Naive thymus-derived CD4-positive, alpha-beta T cell (primary cell): Measurements from ENCODE around the gene CLCNKB. TPM values are rescaled to one million over a fixed set of nuclear protein-coding genes. Genes with fewer than 3 reads are reported as not detected.
A peak's percentile ranks its signal among the peaks of the same experiment; 100 is the strongest.
"Not testable (repeated sequence)": the region's sequence is repeated elsewhere in the genome, so short reads cannot be mapped to it uniquely, and the experiment has no call there.

Experiments used
- ATAC-seq: fragments of 150-1000 bp; cut with Tn5 transposase; 2 replicates; pipeline ENCODE4 v1.10.0; 2021; ENCODE audit warnings: mild to moderate bottlenecking, moderate library complexity
- CTCF ChIA-PET: fragments of 350-600 bp; sonication (Branson Sonifier 250); formaldehyde crosslinking; loops from one replicate; lab custom pipeline; 2021; ENCODE audit warnings: antibody characterized with exemption; lab: Charles Lee
- POLR2A ChIA-PET: fragments of 350-600 bp; sonication (Branson Sonifier 250); formaldehyde crosslinking; loops from one replicate; lab custom pipeline; 2021; ENCODE audit warnings: antibody characterized with exemption, inconsistent platforms; lab: Charles Lee
- DNase-seq, 9 donors: peaks; one replicate each; pipeline versions ENCODE4 v3.0.0 to v3.0.0-alpha.2; 2020 to 2022; ENCODE audit warnings: mixed read lengths in 1 of 9
- H3K27ac ChIP-seq: one replicate; pipeline ENCODE4 v1.7.0; 2013; ENCODE audit warnings: mild to moderate bottlenecking, low read depth, low read length, moderate library complexity
- H3K27me3 ChIP-seq, 2 donors: one replicate each; pipeline ENCODE4 v1.7.0; 2013; ENCODE audit warnings: low read length in 2 of 2, mild to moderate bottlenecking in 2 of 2, moderate library complexity in 2 of 2; ENCODE audit not compliant: control insufficient read depth in 2 of 2, insufficient read depth in 2 of 2
- H3K36me3 ChIP-seq, 3 experiments: 1 replicate in 2 of 3; 2 replicates in 1 of 3; pipeline ENCODE4 v1.7.0; 2013; ENCODE audit warnings: low read length in 3 of 3, mild to moderate bottlenecking in 3 of 3, moderate library complexity in 1 of 3; ENCODE audit not compliant: insufficient read depth in 3 of 3, control insufficient read depth in 2 of 3
- H3K4me1 ChIP-seq, 2 donors: one replicate each; pipeline ENCODE4 v1.7.0; 2013; ENCODE audit warnings: low read length in 2 of 2, mild to moderate bottlenecking in 2 of 2, moderate library complexity in 1 of 2; ENCODE audit not compliant: control insufficient read depth in 2 of 2, insufficient read depth in 2 of 2
- H3K4me3 ChIP-seq: 2 replicates; pipeline ENCODE4 v1.7.0; 2013; ENCODE audit warnings: mild to moderate bottlenecking, low read length
- H3K9me3 ChIP-seq, 3 experiments: 1 replicate in 2 of 3; 2 replicates in 1 of 3; pipeline ENCODE4 v1.7.0; 2013; ENCODE audit warnings: low read length in 3 of 3; ENCODE audit not compliant: control insufficient read depth in 2 of 3
- H3K27ac Mint-ChIP-seq, 9 donors: one replicate each; pipeline ENCODE4 v1.8.0; 2020 to 2022; ENCODE audit warnings: mixed read lengths in 9 of 9, mild to moderate bottlenecking in 8 of 9, moderate library complexity in 5 of 9, inconsistent platforms in 2 of 9
- H3K27me3 Mint-ChIP-seq, 5 donors: one replicate each; pipeline ENCODE4 v1.8.0; 2021 to 2022; ENCODE audit warnings: mixed read lengths in 5 of 5, mild to moderate bottlenecking in 1 of 5
- H3K36me3 Mint-ChIP-seq, 5 donors: one replicate each; pipeline ENCODE4 v1.8.0; 2020 to 2022; ENCODE audit warnings: mixed read lengths in 5 of 5, mild to moderate bottlenecking in 3 of 5, inconsistent platforms in 1 of 5
- H3K4me1 Mint-ChIP-seq, 7 donors: one replicate each; pipeline ENCODE4 v1.8.0; 2020 to 2022; ENCODE audit warnings: mixed read lengths in 7 of 7, mild to moderate bottlenecking in 3 of 7, inconsistent platforms in 1 of 7
- H3K4me3 Mint-ChIP-seq, 10 donors: one replicate each; pipeline ENCODE4 v1.8.0; 2020 to 2022; ENCODE audit warnings: mild to moderate bottlenecking in 10 of 10, mixed read lengths in 10 of 10, moderate library complexity in 6 of 10, inconsistent platforms in 2 of 10
- H3K9me3 Mint-ChIP-seq, 11 donors: one replicate each; pipeline ENCODE4 v1.8.0; 2020 to 2022; ENCODE audit warnings: mixed read lengths in 11 of 11, mild to moderate bottlenecking in 4 of 11, inconsistent platforms in 1 of 11, moderate library complexity in 1 of 11
- intact Hi-C, 2 donors: fragments of 100-400 bp; cut with micrococcal nuclease; formaldehyde crosslinking; loops; one replicate each; pipeline ENCODE4 v1.15.1; 2023
- polyA plus RNA-seq, 2 donors: library from polyadenylated mRNA; unstranded; fragments of 300-500 nt; fragmentation: Illumina TruSeq; gene quantifications; one replicate each; pipeline ENCODE4 v1.2.3, GENCODE V29; 2021
- total RNA-seq, 6 experiments: library from RNA in 5 of 6; stranded (reverse) in 5 of 6; gene quantifications; 1 replicate in 5 of 6; 2 replicates in 1 of 6; pipeline ENCODE4 v1.2.3 and lab custom pipeline; 2021 to 2026

CLCNKB gene
- total and polyA plus RNA-seq, 7 experiments from 2014 or later = not detected

GRCh38 chr1:16048573-16049189 lies 5.1 kb downstream of the CLCNKB start:
- ChIA-PET CTCF (no interaction called here), POLR2A (no interaction called here)
- peaks cover 0 to 19% (median 13%) of the 10 kb centered on the region in 5 donors for H3K27me3 Mint-ChIP-seq
- H3K4me3 ChIP-seq = no peak overlapping the region
- H3K4me3 Mint-ChIP-seq = peak overlapping the region in 8 of 10 donors; percentile 36 to 73 (median 64)
- intact Hi-C loops = no loop called here
- no peak overlapping the region for H3K27ac Mint-ChIP-seq
- no peaks in the 10 kb centered on the region for H3K36me3 Mint-ChIP-seq
- no peaks in the 10 kb centered on the region for H3K9me3 ChIP-seq
- H3K4me1 ChIP-seq = no peaks in the 10 kb centered on the region
- no peaks in the 10 kb centered on the region for H3K27me3 ChIP-seq
- DNase-seq = peak in 8 of 9 donors; percentile 11 to 51 (median 28)
- peaks cover 0 to 1% (median 0%) of the 10 kb centered on the region in 11 donors for H3K9me3 Mint-ChIP-seq
- H3K4me1 Mint-ChIP-seq = peaks cover 0 to 7% (median 0%) of the 10 kb centered on the region in 7 donors
- ATAC-seq = peak; percentile 61
- no peaks in the 10 kb centered on the region for H3K36me3 ChIP-seq
- no peak overlapping the region for H3K27ac ChIP-seq

- H3K27me3 Mint-ChIP-seq = peaks cover 0 to 19% (median 11%) of the 10 kb centered on the region in 5 donors
- peaks cover 0 to 7% (median 0%) of the 10 kb centered on the region in 7 donors for H3K4me1 Mint-ChIP-seq
- CTCF ChIA-PET = interaction anchor here (0.5 kb wide), 1 partner anchor 187 kb away, joined by 3 read pairs; no protein-coding TSS in a partner anchor
- no peak overlapping the region for H3K27ac Mint-ChIP-seq
- Histone ChIP-seq H3K4me1 (no peaks in the 10 kb centered on the region), H3K36me3 (no peaks in the 10 kb centered on the region), H3K27ac (no peak overlapping the region), H3K27me3 (no peaks in the 10 kb centered on the region), H3K9me3 (no peaks in the 10 kb centered on the region), H3K4me3 (no peak overlapping the region)
- H3K36me3 Mint-ChIP-seq = no peaks in the 10 kb centered on the region
- intact Hi-C loops = no loop called here
- no peak for ATAC-seq
- peaks cover 0 to under 1% (median 0%) of the 10 kb centered on the region in 11 donors for H3K9me3 Mint-ChIP-seq
- POLR2A ChIA-PET = no interaction called here
- H3K4me3 Mint-ChIP-seq = peak overlapping the region in 1 of 10 donors; percentile 61
- no peak for DNase-seq
Measured at GRCh38 chr1:16050328-16050727, 6.7 kb downstream of the CLCNKB start.

GRCh38 chr1:16051039-16051438 lies 7.5 kb downstream of the CLCNKB start:
- Mint-ChIP-seq H3K4me3 (no peak overlapping the region), H3K27me3 (peaks cover 0 to 19% (median 11%) of the 10 kb centered on the region in 5 donors), H3K9me3 (no peaks in the 10 kb centered on the region), H3K27ac (peak overlapping the region in 1 of 9 donors; percentile 20), H3K4me1 (peaks cover 3 to 10% (median 4%) of the 10 kb centered on the region in 7 donors), H3K36me3 (no peaks in the 10 kb centered on the region)
- POLR2A ChIA-PET = no interaction called here
- Histone ChIP-seq H3K27ac (no peak overlapping the region), H3K36me3 (no peaks in the 10 kb centered on the region), H3K4me1 (no peaks in the 10 kb centered on the region), H3K27me3 (no peaks in the 10 kb centered on the region), H3K9me3 (no peaks in the 10 kb centered on the region), H3K4me3 (no peak overlapping the region)
- intact Hi-C loops = no loop called here
- CTCF ChIA-PET = interaction anchor here (0.5 kb wide), 1 partner anchor 187 kb away, joined by 3 read pairs; no protein-coding TSS in a partner anchor
- no peak for DNase-seq
- no peak for ATAC-seq

GRCh38 chr1:16051949-16052348 lies 8.4 kb downstream of the CLCNKB start:
- H3K27me3 ChIP-seq, H3K27ac ChIP-seq, POLR2A ChIA-PET, H3K9me3 ChIP-seq, CTCF ChIA-PET, H3K4me3 Mint-ChIP-seq, ATAC-seq, H3K36me3 Mint-ChIP-seq, intact Hi-C loops, H3K27ac Mint-ChIP-seq, H3K4me3 ChIP-seq, DNase-seq, H3K4me1 ChIP-seq, H3K9me3 Mint-ChIP-seq, H3K36me3 ChIP-seq: not testable (repeated sequence)
- Mint-ChIP-seq H3K27me3 (peaks cover 0 to 19% (median 11%) of the 10 kb centered on the region in 5 donors), H3K4me1 (peaks cover 5 to 12% (median 6%) of the 10 kb centered on the region in 7 donors)

GRCh38 chr1:16053781-16054502 lies 10.4 kb downstream of the CLCNKB start:
- intact Hi-C loops = no loop called here
- no peaks in the 10 kb centered on the region for H3K36me3 Mint-ChIP-seq
- no peak overlapping the region for H3K4me3 Mint-ChIP-seq
- no peak for DNase-seq
- no peak overlapping the region for H3K4me3 ChIP-seq
- ChIA-PET CTCF (interaction anchor here (0.9 to 2.5 kb wide), 3 partner anchors 238 to 263 kb away, joined by 3 to 8 read pairs (median 8); no protein-coding TSS in a partner anchor), POLR2A (no interaction called here)
- no peak for ATAC-seq
- no peaks in the 10 kb centered on the region for H3K4me1 ChIP-seq
- peaks cover 0 to 15% (median 13%) of the 10 kb centered on the region in 5 donors for H3K27me3 Mint-ChIP-seq
- H3K27me3 ChIP-seq = no peaks in the 10 kb centered on the region
- no peaks in the 10 kb centered on the region for H3K9me3 ChIP-seq
- H3K4me1 Mint-ChIP-seq = peaks cover 5 to 10% (median 6%) of the 10 kb centered on the region in 7 donors
- peak overlapping the region in 1 of 9 donors; percentile 55 for H3K27ac Mint-ChIP-seq
- no peaks in the 10 kb centered on the region for H3K9me3 Mint-ChIP-seq
- H3K36me3 ChIP-seq = no peaks in the 10 kb centered on the region
- no peak overlapping the region for H3K27ac ChIP-seq

- Mint-ChIP-seq H3K36me3 (no peaks in the 10 kb centered on the region), H3K27me3 (peaks cover 0 to 11% (median 6%) of the 10 kb centered on the region in 5 donors), H3K4me3 (no peak overlapping the region), H3K4me1 (peaks cover 5 to 6% (median 6%) of the 10 kb centered on the region in 7 donors), H3K9me3 (no peaks in the 10 kb centered on the region), H3K27ac (no peak overlapping the region)
- Histone ChIP-seq H3K27me3 (no peaks in the 10 kb centered on the region), H3K4me3 (no peak overlapping the region), H3K27ac (no peak overlapping the region), H3K4me1 (no peaks in the 10 kb centered on the region), H3K36me3 (no peaks in the 10 kb centered on the region), H3K9me3 (no peaks in the 10 kb centered on the region)
- CTCF ChIA-PET = interaction anchor here (0.6 to 2.5 kb wide), 7 partner anchors 45 to 264 kb away, joined by 3 to 10 read pairs (median 5); no protein-coding TSS in a partner anchor
- DNase-seq (no peak), ATAC-seq (no peak)
- POLR2A ChIA-PET = no interaction called here
- intact Hi-C loops = no loop called here
Measured at GRCh38 chr1:16054598-16055540, 11.3 kb downstream of the CLCNKB start.
